PC-3 (cell line): ENCODE data around the gene ZNF107. TPM values are rescaled to one million over a fixed set of nuclear protein-coding genes. Genes with fewer than 3 reads are reported as not detected.
"Not testable (repeated sequence)": the region's sequence is repeated elsewhere in the genome, so short reads cannot be mapped to it uniquely, and the experiment has no call there.

Experiments
- ATAC-seq: fragments of 200-7000 bp; cut with Tn5 transposase; 2 replicates; pipeline ENCODE4 v1.9.1; 2020; ENCODE audit warnings: mild to moderate bottlenecking, moderate library complexity
- BruUV-seq: library from RNA; stranded (reverse); fragments of 400-500 nt; replicated peaks from 2 replicates; lab custom pipeline; 2021; lab: Mats Ljungman, UMichigan
- CTCF ChIA-PET: fragments of 300-600 bp; sonication (Branson Sonifier 250); formaldehyde crosslinking; loops from one replicate; lab custom pipeline; 2022; ENCODE audit warnings: antibody characterized with exemption; lab: Charles Lee
- POLR2A ChIA-PET: fragments of 300-600 bp; sonication (Branson Sonifier 250); formaldehyde crosslinking; loops from one replicate; lab custom pipeline; 2022; ENCODE audit warnings: antibody characterized with exemption; ENCODE audit not compliant: unreplicated experiment; lab: Charles Lee
- DNase-seq: peaks from one replicate; pipeline ENCODE4 v3.0.0-alpha.2; 2015
- H2AFZ ChIP-seq: fragments of 300-600 bp; sonication (generic); 2 replicates; pipeline ENCODE4 v1.6.0; 2016; ENCODE audit warnings: antibody characterized with exemption, low read length
- H3F3A ChIP-seq: fragments of 300-600 bp; sonication (generic); one replicate; pipeline ENCODE4 v1.6.0; 2017; ENCODE audit warnings: antibody characterized with exemption, low read length, control low read depth, mild to moderate bottlenecking; ENCODE audit not compliant: unreplicated experiment
- H3K27ac ChIP-seq: fragments of 300-600 bp; sonication (generic); 2 replicates; pipeline ENCODE4 v1.5.1; 2016; ENCODE audit warnings: mild to moderate bottlenecking, low read length
- H3K27me3 ChIP-seq: fragments of 300-600 bp; sonication (generic); 2 replicates; pipeline ENCODE4 v1.6.1; 2016; ENCODE audit warnings: low read length, mixed read lengths
- H3K36me3 ChIP-seq: fragments of 300-600 bp; sonication (generic); 2 replicates; pipeline ENCODE4 v1.6.1; 2016; ENCODE audit warnings: low read depth, mixed run types, low read length, mixed read lengths
- H3K4me1 ChIP-seq: fragments of 300-600 bp; sonication (generic); 2 replicates; pipeline ENCODE4 v1.5.1; 2016; ENCODE audit warnings: low read length; ENCODE audit not compliant: insufficient read depth
- H3K4me2 ChIP-seq: fragments of 300-600 bp; sonication (generic); 2 replicates; pipeline ENCODE4 v1.6.0; 2016; ENCODE audit warnings: low read length
- H3K4me3 ChIP-seq: fragments of 300-600 bp; sonication (generic); 2 replicates; pipeline ENCODE4 v1.5.1; 2016; ENCODE audit warnings: mild to moderate bottlenecking, low read length, mixed read lengths
- H3K79me2 ChIP-seq: fragments of 300-600 bp; sonication (generic); 2 replicates; pipeline ENCODE4 v1.6.1; 2017; ENCODE audit warnings: low read length, mixed read lengths
- H3K9ac ChIP-seq: fragments of 300-600 bp; sonication (generic); 2 replicates; pipeline ENCODE4 v1.6.0; 2016; ENCODE audit warnings: mild to moderate bottlenecking, low read length
- H3K9me2 ChIP-seq: fragments of 300-600 bp; sonication (generic); replicated peaks from 2 replicates; pipeline ENCODE4 v1.6.1; 2016; ENCODE audit warnings: mixed run types, low read length, mixed read lengths
- H3K9me3 ChIP-seq: fragments of 300-600 bp; sonication (generic); 2 replicates; pipeline ENCODE4 v1.6.1; 2016; ENCODE audit warnings: low read length, mixed read lengths
- H4K20me1 ChIP-seq: fragments of 300-600 bp; sonication (generic); 2 replicates; pipeline ENCODE4 v1.6.1; 2016; ENCODE audit warnings: low read length, mixed read lengths
- CTCF ChIP-seq: fragments of 300-600 bp; sonication (generic); conservative IDR thresholded peaks from 2 replicates; pipeline ENCODE4 v1.5.1; 2017; ENCODE audit warnings: antibody characterized with exemption, low read depth, mild to moderate bottlenecking, low read length
- EZH2 ChIP-seq: fragments of 300-600 bp; sonication (generic); IDR thresholded peaks from one replicate; pipeline ENCODE4 v1.6.1; 2017; ENCODE audit warnings: antibody characterized with exemption, mild to moderate bottlenecking, low read length; ENCODE audit not compliant: unreplicated experiment
- EZH2phosphoT487 ChIP-seq: fragments of 300-600 bp; sonication (generic); IDR thresholded peaks from 2 replicates; pipeline ENCODE4 v1.6.1; 2018; ENCODE audit warnings: mild to moderate bottlenecking, antibody characterized with exemption, low read length, borderline replicate concordance
- intact Hi-C: fragments of 100-400 bp; cut with micrococcal nuclease; formaldehyde crosslinking; loops from 2 replicates; pipeline ENCODE4 v1.9.0; 2023
- total RNA-seq: library from RNA; depleted of rRNA; stranded (reverse); fragments of >200 nt; gene quantifications from 2 replicates; pipeline ENCODE4 v1.2.3, GENCODE V29; 2014

The ZNF107 gene
- total RNA-seq, 1 experiment from 2014 or later: 4.8 TPM

GRCh38 chr7:64706625-64707292 lies 40.8 kb downstream of the ZNF107 start:
- Histone ChIP-seq H3K4me2 (no peak overlapping the region), H3K36me3 (peaks cover 50% of the 10 kb centered on the region), H4K20me1 (no peaks in the 10 kb centered on the region), H3K27ac (no peak overlapping the region), H3K9me3 (peaks cover 58% of the 10 kb centered on the region), H2AFZ (no peak overlapping the region), H3K9me2 (no peaks in the 10 kb centered on the region), H3F3A (no peaks in the 10 kb centered on the region), H3K79me2 (no peaks in the 10 kb centered on the region), H3K4me1 (no peaks in the 10 kb centered on the region), H3K4me3 (no peak overlapping the region), H3K9ac (no peak overlapping the region), H3K27me3 (no peaks in the 10 kb centered on the region)
- POLR2A ChIA-PET: no interaction called here
- no peak for DNase-seq
- CTCF ChIA-PET: no interaction called here
- ATAC-seq: no peak
- intact Hi-C loops: no loop called here
- TF ChIP-seq EZH2phosphoT487: no peak
- TF ChIP-seq EZH2: no peak
- no peak for TF ChIP-seq CTCF
- no TSS peak for BruUV-seq

- POLR2A ChIA-PET, H3K9me3 ChIP-seq, H4K20me1 ChIP-seq, H3K27ac ChIP-seq, BruUV-seq, intact Hi-C loops, CTCF ChIA-PET, H3K4me3 ChIP-seq, H2AFZ ChIP-seq, H3K27me3 ChIP-seq, H3K36me3 ChIP-seq, H3K79me2 ChIP-seq, H3K4me1 ChIP-seq, H3K9ac ChIP-seq, H3K4me2 ChIP-seq, ATAC-seq, H3F3A ChIP-seq, DNase-seq, H3K9me2 ChIP-seq: not testable (repeated sequence)
Measured at GRCh38 chr7:64717896-64718295, 52.0 kb downstream of the ZNF107 start.

- H3K4me1 ChIP-seq: no peaks in the 10 kb centered on the region
- ChIA-PET POLR2A (no interaction called here), CTCF (no interaction called here)
- no peak overlapping the region for H3K4me3 ChIP-seq
- intact Hi-C loops: no loop called here
- H4K20me1 ChIP-seq: no peaks in the 10 kb centered on the region
- no peaks in the 10 kb centered on the region for H3K79me2 ChIP-seq
- no peak for DNase-seq
- no TSS peak for BruUV-seq
- H3F3A ChIP-seq: no peaks in the 10 kb centered on the region
- ATAC-seq: no peak
- no peak overlapping the region for H3K9ac ChIP-seq
- no peaks in the 10 kb centered on the region for H3K36me3 ChIP-seq
- H3K4me2 ChIP-seq: no peak overlapping the region
- H2AFZ ChIP-seq: no peak overlapping the region
- H3K9me3 ChIP-seq: no peaks in the 10 kb centered on the region
- no peak for TF ChIP-seq EZH2phosphoT487
- no peak for TF ChIP-seq CTCF
- no peak for TF ChIP-seq EZH2
- no peaks in the 10 kb centered on the region for H3K27me3 ChIP-seq
- H3K27ac ChIP-seq: no peak overlapping the region
- H3K9me2 ChIP-seq: no peaks in the 10 kb centered on the region
Measured at GRCh38 chr7:64729089-64729848, 63.3 kb downstream of the ZNF107 start.
